ENCODE data around the gene KRTAP10-1.
"Not testable (repeated sequence)": the region's sequence is repeated elsewhere in the genome, so short reads cannot be mapped to it uniquely, and the experiment has no call there.

KRTAP10-1 gene

GRCh38 chr21:44539991-44540666, at the start of gene KRTAP10-1:
Gene KRTAP10-1 (minus strand): TSS chr21:44540195. CDS start chr21:44540150, 45 bp downstream.
- DNase-seq (ENCODE audit: low read depth) = no peak

- DNase-seq (ENCODE audit: low read depth) = no peak
These were observed 49.1 kb upstream of the KRTAP10-1 start for GRCh38 chr21:44589094-44589493.

- DNase-seq (ENCODE audit: low read depth) = no peak
These were observed 45.9 kb upstream of the KRTAP10-1 start for GRCh38 chr21:44585892-44586291.

- DNase-seq (ENCODE audit: low read depth) = no peak
These were observed 43.8 kb upstream of the KRTAP10-1 start for GRCh38 chr21:44583800-44584147.

- no peak for DNase-seq (ENCODE audit: low read depth)
These were observed 43.2 kb upstream of the KRTAP10-1 start for GRCh38 chr21:44583089-44583799.

GRCh38 chr21:44582055-44582454, 42.1 kb upstream of the KRTAP10-1 start:
- no peak for DNase-seq (ENCODE audit: low read depth)

- DNase-seq (ENCODE audit: low read depth) = no peak
These were observed 41.2 kb upstream of the KRTAP10-1 start for GRCh38 chr21:44581158-44581557.

- not testable (repeated sequence) for DNase-seq (ENCODE audit: low read depth)
These were observed 40.3 kb upstream of the KRTAP10-1 start, which contains the start of gene KRTAP10-5 for GRCh38 chr21:44580231-44580821. Gene KRTAP10-5 (minus strand): TSS chr21:44580604. CDS start chr21:44580578, 26 bp downstream.

- no peak for DNase-seq (ENCODE audit: low read depth)
These were observed 39.8 kb upstream of the KRTAP10-1 start for GRCh38 chr21:44579833-44580144.

- no peak for DNase-seq (ENCODE audit: low read depth)
These were observed 39.2 kb upstream of the KRTAP10-1 start for GRCh38 chr21:44579056-44579832.

GRCh38 chr21:44578371-44579055, 38.5 kb upstream of the KRTAP10-1 start:
- no peak for DNase-seq (ENCODE audit: low read depth)

- DNase-seq (ENCODE audit: low read depth) = no peak
These were observed 36.0 kb upstream of the KRTAP10-1 start for GRCh38 chr21:44576025-44576420.

- DNase-seq (ENCODE audit: low read depth) = no peak
These were observed 35.5 kb upstream of the KRTAP10-1 start for GRCh38 chr21:44575307-44576024.

GRCh38 chr21:44574457-44575306, 34.7 kb upstream of the KRTAP10-1 start:
- no peak for DNase-seq (ENCODE audit: low read depth)

- DNase-seq (ENCODE audit: low read depth) = not testable (repeated sequence)
These were observed 33.8 kb upstream of the KRTAP10-1 start, which contains the start of gene KRTAP10-4 for GRCh38 chr21:44573630-44574456. Gene KRTAP10-4 (plus strand): TSS chr21:44573729. CDS start chr21:44573759, 30 bp downstream.

GRCh38 chr21:44572959-44573583, 33.1 kb upstream of the KRTAP10-1 start:
- DNase-seq (ENCODE audit: low read depth) = no peak

- DNase-seq (ENCODE audit: low read depth) = no peak
These were observed 32.1 kb upstream of the KRTAP10-1 start for GRCh38 chr21:44571844-44572782.

- no peak for DNase-seq (ENCODE audit: low read depth)
These were observed 31.3 kb upstream of the KRTAP10-1 start for GRCh38 chr21:44571296-44571695.

All from activated T-helper 9 cell treated with anti-CD3 and anti-CD28 coated beads, Interleukin-2, amount 50 U/mL, for 16 hours (primary cell).